HG03378 (cell line): ENCODE results near the gene NAGK.
"Not testable (repeated sequence)": the region's sequence is repeated elsewhere in the genome, so short reads cannot be mapped to it uniquely, and the experiment has no call there.

Source experiments
- ATAC-seq: cut with Tn5 transposase; IDR thresholded peaks from one replicate; pipeline ENCODE4 v1.9.1; 2021; ENCODE audit warnings: mild to moderate bottlenecking, moderate library complexity; ENCODE audit not compliant: unreplicated experiment

Gene NAGK

DNA sequence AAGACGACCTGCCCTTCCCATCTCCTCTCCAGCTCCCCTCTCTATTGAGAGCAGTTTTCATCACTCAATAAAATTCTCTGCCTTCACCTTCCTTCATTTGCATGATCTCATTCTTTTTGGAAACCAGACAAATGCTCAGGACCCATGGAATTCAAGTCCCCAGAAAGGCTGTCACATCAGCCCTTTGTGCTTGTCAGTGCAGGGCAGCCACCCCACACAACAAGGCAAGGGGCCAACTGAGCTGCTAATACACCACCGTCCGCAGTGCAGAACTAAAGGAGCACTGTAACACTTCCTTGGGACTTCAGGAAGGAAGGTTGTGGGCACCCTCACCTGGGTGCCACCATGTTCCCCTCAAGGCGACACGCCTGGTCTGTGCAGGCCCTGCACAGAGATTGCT, 35.4 kb downstream of the NAGK start:
- ATAC-seq, result no peak

DNA sequence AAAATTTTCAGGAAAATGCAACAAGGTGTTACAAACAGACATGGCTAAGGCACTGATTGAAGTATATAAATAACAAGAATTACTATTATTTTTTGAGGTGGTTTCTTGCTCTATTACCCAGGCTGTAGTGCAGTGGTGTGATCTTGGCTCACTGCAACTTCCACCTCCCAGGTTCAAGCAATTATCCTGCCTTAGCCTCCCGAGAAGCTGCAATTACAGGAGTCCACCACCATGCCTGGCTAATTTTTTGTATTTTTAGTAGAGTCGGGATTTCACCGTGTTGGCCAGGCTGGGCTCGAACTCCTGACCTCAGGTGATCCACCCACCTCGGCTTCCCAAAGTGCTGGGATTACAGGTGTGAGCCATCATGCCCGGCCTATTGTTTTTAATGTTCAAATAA, 38.0 kb downstream of the NAGK start:
- not testable (repeated sequence) for ATAC-seq

DNA sequence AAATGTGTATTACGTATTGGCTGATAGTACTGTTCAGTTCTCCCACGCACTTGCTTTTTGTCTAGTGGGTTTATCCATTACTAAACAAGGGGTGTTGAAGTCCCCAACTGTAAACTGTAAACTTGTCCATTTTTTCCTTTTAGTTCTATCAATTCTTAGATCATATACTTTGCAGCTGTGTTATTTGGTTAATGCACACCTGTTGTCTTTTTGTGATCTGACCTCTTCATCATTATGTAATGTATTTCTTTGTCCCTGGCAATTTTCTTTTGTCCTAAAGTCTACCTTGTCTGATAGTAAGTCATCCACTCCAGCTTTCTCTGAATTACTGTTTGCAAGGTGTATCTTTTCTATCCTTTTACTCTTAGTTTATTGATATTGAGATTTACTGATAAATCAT, 39.6 kb downstream of the NAGK start:
- ATAC-seq, result no peak

DNA sequence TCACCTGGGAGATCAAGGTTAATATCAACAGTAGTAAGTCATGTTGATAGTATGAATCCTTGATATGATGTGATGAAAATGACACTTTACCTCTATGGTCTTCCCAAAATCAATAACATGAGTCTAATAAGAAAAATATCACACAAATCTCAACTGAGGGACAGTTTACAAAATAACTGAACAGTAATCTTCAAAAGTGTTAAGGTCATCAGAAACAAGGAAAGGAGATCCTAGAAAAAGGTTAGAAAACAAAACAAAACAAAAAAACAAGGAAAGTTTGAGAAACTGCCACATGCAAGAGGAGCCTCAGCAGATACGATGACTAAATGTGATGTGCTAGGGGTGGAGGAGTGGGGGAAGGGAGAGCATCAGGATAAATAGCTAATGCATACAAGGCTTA, 45.4 kb downstream of the NAGK start:
- no peak for ATAC-seq

DNA sequence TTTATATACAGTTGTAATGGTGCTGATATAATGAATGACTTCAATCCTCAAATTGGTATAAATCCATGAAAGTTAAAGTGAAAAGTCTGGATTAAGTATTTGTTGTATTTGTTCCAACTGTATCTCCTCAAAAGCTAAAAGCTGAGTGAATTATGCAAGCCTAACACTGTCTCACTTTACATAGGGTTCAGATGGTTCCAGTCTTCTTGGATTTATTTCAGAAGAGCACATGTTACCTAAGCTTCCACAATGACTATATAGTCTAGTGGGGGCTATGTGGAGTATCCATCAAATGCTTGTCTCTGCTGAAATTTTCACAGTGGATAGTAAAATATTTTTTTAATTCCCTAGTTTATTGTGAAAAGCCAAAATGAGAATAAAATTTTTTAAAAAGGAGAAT, 48.6 kb downstream of the NAGK start:
- no peak for ATAC-seq

DNA sequence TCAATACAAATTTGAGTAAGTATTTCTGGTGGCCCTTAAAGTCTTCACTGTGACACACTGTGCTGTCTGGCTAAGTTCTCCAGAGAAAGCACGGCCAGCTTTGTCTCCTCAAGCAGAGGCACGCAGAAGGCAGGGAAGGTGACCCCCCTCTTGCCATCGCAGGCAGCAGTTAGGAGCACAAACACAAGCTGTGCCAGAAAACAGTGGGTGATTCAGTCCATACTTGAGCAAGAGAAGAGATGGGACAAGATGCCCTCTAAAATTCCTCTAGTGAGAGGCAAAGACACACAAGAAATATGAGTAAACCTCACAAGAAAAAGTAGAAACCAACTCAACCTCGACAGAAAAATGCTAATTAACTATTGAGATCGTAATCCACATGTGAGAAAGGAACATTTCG, 51.7 kb downstream of the NAGK start:
- no peak for ATAC-seq

DNA sequence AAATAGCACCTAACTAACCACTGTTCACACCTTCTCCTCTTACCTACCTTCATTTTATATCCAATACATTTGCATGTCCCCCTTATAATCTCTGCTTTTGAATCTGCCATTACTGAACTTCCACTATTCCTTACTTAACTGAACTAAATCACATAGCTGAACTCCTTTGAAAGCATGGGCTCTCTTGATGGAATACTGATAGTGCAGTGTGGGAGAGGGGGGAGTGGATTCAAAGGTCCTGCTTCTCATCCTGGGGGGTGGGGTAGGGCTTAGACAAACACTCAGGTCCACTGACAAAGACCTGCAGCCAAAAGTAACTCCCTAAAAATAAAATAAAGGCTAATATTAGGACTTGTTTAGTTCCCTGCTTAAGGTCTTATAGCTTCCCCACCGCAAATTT, 53.0 kb downstream of the NAGK start:
- no peak for ATAC-seq

DNA sequence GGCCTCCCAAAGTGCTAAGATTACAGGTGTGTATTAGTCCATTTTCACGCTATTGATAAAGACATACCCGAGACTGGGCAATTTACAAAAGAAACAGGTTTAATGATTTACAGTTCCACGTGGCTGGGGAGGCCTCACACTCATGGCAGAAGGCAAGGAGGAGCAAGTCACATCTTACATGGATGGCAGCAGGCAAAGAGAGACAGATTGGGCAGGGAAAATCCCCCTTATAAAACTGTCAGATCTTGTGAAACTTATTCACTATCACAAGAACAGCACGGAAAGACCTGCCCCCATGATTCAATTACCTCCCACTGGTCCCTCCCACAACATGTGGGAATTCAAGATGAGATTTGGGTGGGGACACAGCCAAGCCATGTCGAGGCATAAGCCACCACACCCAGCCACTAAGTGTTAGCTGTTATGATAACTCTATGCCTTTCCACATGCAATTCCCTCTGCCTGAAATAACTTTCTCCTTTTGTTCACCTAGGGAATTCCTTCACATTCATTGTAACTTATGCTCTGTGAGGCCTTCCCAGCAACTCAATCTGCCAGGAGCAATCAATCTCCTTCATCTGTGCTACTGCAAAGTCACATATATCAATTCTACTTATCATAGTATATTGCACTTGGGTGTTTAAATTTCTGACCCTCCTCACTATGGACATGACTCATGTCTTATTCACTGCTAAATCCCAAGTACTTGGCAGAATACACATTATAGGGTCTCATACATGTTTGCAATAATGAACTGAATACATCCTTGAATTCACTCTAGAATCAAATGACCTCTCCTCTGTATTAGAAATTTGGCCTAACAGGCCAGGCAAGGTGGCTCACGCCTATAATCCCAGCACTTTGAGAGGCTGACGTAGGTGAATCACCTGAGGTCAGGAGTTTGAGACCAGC, 54.2 kb downstream of the NAGK start:
- no peak for ATAC-seq

DNA sequence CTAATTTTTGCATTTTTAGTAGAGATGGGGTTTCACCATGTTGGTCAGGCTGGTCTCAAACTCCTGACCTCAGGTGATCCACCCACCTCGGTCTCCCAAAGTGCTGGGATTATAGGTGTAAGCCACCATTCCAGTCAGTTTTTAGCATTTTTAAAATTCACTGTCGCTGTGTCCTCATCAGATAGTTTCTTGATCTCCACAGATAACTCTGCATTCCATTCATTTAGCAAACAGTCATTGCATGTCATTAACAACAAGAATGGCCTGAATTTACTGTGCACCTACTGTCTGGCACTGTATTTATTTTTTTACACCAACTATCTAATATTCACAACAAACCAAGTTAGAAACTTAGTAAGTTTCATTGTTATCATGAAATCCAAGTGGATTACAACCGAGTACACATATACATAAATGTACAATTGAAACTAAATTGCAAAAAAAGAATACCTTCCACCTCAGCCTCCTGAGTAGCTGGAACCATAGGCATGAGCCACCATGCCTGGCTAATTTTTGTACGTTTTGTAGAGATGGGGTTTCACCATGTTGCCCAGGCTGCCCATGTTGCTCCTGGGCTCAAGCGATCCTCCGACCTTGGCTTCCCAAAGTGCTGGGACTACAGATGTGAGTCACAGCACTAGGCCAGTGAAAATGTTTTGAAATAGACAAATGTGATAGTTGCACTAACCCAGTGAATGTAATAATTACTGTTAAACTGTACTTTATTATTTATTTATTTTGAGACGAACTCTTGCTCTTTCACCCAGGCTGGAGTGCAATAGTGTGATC, 57.3 kb downstream of the NAGK start:
- no peak for ATAC-seq

DNA sequence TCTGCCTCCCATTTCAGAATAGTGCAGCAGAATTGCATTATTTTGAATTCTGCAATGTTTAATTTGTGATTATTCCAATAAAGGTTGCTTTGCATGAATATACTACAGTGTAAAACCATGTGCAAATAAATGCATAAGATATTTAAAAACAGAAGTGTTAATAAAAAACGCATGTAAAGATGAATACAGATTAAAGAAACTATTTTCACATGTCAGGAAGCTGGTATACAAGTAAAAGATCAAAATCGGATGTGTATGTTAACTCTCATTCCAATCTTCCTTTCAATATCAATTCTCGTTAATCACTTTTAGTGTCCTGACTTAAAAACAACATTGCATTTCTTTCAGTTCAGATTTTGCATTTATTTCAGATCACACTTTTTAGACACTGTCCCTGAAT, 58.5 kb downstream of the NAGK start:
- ATAC-seq, result no peak
